ACC112 (cell line): ENCODE results near the gene FASLG.
"Not testable (repeated sequence)": the region's sequence is repeated elsewhere in the genome, so short reads cannot be mapped to it uniquely, and the experiment has no call there.

Experiments
- H2AFZ ChIP-seq: fragments of 200-600 bp; sonication (generic); one replicate; pipeline ENCODE4 v1.6.0; 2017; ENCODE audit warnings: antibody characterized with exemption, low read length; ENCODE audit not compliant: unreplicated experiment
- H3K27ac ChIP-seq: fragments of 200-600 bp; sonication (generic); 2 replicates; pipeline ENCODE4 v1.5.1; 2014; ENCODE audit warnings: low read depth, mild to moderate bottlenecking, antibody characterized with exemption, low read length, moderate library complexity
- H3K27me3 ChIP-seq: fragments of 200-600 bp; sonication (generic); 2 replicates; pipeline ENCODE4 v1.6.1; 2014; ENCODE audit warnings: mild to moderate bottlenecking, antibody characterized with exemption, low read length, moderate library complexity, mixed read lengths; ENCODE audit not compliant: insufficient read depth
- H3K36me3 ChIP-seq: fragments of 200-600 bp; sonication (generic); 2 replicates; pipeline ENCODE4 v1.6.1; 2016; ENCODE audit warnings: mild to moderate bottlenecking, antibody characterized with exemption, low read length, moderate library complexity, mixed read lengths; ENCODE audit not compliant: insufficient read depth
- H3K4me1 ChIP-seq: fragments of 200-600 bp; sonication (generic); one replicate; pipeline ENCODE4 v1.6.1; 2016; ENCODE audit warnings: low read length, mixed read lengths; ENCODE audit not compliant: insufficient read depth, unreplicated experiment, control insufficient read depth
- H3K4me3 ChIP-seq: fragments of 200-600 bp; sonication (generic); 2 replicates; pipeline ENCODE4 v1.5.1; 2014; ENCODE audit warnings: mild to moderate bottlenecking, low read depth, low read length
- H3K79me2 ChIP-seq: fragments of 200-600 bp; sonication (generic); one replicate; pipeline ENCODE4 v1.6.0; 2016; ENCODE audit warnings: low read length; ENCODE audit not compliant: control insufficient read depth, unreplicated experiment, insufficient read depth

FASLG gene, protein sequence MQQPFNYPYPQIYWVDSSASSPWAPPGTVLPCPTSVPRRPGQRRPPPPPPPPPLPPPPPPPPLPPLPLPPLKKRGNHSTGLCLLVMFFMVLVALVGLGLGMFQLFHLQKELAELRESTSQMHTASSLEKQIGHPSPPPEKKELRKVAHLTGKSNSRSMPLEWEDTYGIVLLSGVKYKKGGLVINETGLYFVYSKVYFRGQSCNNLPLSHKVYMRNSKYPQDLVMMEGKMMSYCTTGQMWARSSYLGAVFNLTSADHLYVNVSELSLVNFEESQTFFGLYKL

DNA sequence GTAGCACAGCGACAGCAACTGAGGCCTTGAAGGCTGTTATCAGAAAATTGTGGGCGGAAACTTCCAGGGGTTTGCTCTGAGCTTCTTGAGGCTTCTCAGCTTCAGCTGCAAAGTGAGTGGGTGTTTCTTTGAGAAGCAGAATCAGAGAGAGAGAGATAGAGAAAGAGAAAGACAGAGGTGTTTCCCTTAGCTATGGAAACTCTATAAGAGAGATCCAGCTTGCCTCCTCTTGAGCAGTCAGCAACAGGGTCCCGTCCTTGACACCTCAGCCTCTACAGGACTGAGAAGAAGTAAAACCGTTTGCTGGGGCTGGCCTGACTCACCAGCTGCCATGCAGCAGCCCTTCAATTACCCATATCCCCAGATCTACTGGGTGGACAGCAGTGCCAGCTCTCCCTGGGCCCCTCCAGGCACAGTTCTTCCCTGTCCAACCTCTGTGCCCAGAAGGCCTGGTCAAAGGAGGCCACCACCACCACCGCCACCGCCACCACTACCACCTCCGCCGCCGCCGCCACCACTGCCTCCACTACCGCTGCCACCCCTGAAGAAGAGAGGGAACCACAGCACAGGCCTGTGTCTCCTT, at the start of gene FASLG:
Gene FASLG (plus strand): TSS at position 233 of the 583 bp plus-strand sequence. CDS start 99 bp downstream, at position 332.
- H3K4me1 ChIP-seq = peaks cover 11% of the 10 kb centered on the region
- H3K27ac ChIP-seq = no peak within 1 kb of the TSS
- H3K4me3 ChIP-seq = no peak within 1 kb of the TSS
- H3K36me3 ChIP-seq = no peaks in the 10 kb centered on the region
- no peak within 1 kb of the TSS for H2AFZ ChIP-seq
- no peaks in the 10 kb centered on the region for H3K79me2 ChIP-seq
- no peaks in the 10 kb centered on the region for H3K27me3 ChIP-seq

DNA sequence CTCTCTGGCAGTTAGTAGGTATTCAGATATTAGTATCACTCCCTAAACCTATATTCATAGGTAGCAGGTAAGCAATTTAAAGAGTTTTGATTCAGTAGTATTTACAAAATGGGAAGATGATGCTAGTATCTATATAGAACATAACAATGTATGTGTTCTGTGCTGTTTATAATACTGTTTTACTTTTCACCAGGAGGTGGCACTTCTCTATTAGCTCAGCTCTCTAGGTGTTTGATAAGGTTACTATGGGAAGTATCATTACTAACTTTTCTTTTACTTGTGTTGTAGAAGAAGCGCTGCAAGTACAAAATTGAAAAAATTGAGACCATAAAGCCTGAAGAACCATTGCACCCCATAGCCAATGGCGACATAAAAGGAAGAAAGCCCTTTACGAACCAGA, 49.4 kb upstream of the FASLG start:
- Histone ChIP-seq H3K36me3 (peaks cover 8% of the 10 kb centered on the region), H2AFZ (no peak overlapping the region), H3K4me3 (no peak overlapping the region), H3K27me3 (no peaks in the 10 kb centered on the region), H3K79me2 (no peaks in the 10 kb centered on the region), H3K4me1 (peaks cover 6% of the 10 kb centered on the region), H3K27ac (no peak overlapping the region)

DNA sequence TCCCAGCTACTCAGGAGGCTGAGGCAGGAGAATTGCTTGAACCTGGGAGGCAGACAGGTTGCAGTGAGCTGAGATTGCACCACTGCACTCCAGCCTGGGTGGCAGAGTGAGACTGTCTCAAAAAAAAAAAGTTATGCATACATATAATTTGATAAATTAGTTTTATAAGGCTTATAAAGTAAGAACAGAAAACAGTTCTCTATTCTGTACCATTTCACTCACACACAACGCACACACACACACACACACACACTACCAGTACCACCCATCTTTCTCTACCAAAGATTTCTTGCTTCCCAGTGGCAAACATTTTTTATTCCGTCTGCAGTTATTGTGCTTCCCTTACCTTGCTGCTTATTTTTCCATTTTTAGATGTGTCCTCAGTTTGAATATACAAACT, 46.4 kb upstream of the FASLG start:
- peaks cover 1% of the 10 kb centered on the region for H3K4me1 ChIP-seq
- peaks cover 8% of the 10 kb centered on the region for H3K36me3 ChIP-seq
- H3K27ac ChIP-seq = no peak overlapping the region
- no peak overlapping the region for H3K4me3 ChIP-seq
- H3K79me2 ChIP-seq = no peaks in the 10 kb centered on the region
- H3K27me3 ChIP-seq = no peaks in the 10 kb centered on the region
- H2AFZ ChIP-seq = no peak overlapping the region

DNA sequence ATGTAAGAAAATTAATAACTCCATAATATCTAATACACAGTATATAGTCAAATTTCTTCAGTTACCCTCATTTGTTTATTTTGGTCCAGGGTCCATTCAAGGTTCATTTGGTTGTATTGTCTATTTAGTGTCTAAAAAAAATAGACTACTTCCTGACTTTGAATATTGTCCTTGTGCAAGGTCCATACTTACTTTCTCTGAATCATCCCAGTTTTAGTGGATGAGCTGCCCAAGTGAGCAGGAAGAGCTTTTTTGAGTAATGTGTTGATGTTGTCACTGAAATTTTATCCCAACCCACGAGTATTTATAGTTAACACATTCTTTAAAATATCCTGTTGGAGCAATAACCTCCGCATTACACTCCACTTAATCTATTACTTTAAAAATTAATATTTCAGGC, 45.6 kb upstream of the FASLG start:
- H3K4me1 ChIP-seq = no peaks in the 10 kb centered on the region
- H3K27me3 ChIP-seq = no peaks in the 10 kb centered on the region
- no peak overlapping the region for H3K27ac ChIP-seq
- no peak overlapping the region for H2AFZ ChIP-seq
- H3K4me3 ChIP-seq = no peak overlapping the region
- no peaks in the 10 kb centered on the region for H3K79me2 ChIP-seq
- H3K36me3 ChIP-seq = peaks cover 8% of the 10 kb centered on the region

DNA sequence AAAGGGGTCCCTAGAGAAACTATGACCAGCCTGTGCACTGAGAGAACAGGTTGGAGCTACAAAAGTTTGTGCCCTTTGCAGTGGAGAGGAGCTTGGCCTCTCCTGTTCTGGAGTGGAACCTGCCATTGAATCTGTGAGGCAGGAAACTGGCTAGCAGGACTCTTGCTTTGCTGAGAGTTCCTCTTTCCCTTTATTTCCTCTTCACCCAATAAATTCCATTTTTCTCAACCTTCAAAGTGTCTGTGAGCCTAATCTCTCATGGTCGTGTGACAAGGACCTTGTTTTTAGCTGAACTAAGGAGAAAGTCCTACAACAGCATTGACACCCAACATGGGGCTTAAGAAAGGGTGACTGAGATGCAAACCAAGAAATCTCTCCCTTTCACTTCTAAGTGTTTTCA, 42.7 kb upstream of the FASLG start:
- no peaks in the 10 kb centered on the region for H3K27me3 ChIP-seq
- H3K4me1 ChIP-seq = no peaks in the 10 kb centered on the region
- H3K79me2 ChIP-seq = no peaks in the 10 kb centered on the region
- no peaks in the 10 kb centered on the region for H3K36me3 ChIP-seq
- no peak overlapping the region for H3K27ac ChIP-seq
- H3K4me3 ChIP-seq = no peak overlapping the region
- H2AFZ ChIP-seq = no peak overlapping the region

DNA sequence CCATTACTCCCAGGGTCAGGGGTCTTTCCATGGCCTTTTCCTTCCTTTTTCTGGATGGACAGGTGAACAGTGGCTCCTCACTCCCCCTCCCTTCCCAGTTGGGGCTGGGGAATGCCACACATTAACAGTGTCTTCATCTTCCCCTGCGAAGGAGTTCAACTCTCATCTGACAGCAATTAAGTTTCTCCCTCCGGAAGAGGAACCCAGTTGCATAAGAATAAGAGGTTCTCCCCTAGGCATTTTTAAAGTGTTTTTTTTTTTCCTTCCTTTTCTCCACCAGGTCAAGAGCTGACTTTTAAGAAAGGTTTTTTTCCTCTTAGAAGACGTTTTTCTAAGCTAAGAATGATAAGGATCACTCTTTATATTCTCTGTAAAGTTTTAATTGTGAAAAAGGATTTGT, 42.3 kb upstream of the FASLG start:
- no peaks in the 10 kb centered on the region for H3K27me3 ChIP-seq
- H3K4me1 ChIP-seq = no peaks in the 10 kb centered on the region
- H3K36me3 ChIP-seq = no peaks in the 10 kb centered on the region
- no peak overlapping the region for H3K27ac ChIP-seq
- H3K4me3 ChIP-seq = no peak overlapping the region
- H2AFZ ChIP-seq = no peak overlapping the region
- no peaks in the 10 kb centered on the region for H3K79me2 ChIP-seq

DNA sequence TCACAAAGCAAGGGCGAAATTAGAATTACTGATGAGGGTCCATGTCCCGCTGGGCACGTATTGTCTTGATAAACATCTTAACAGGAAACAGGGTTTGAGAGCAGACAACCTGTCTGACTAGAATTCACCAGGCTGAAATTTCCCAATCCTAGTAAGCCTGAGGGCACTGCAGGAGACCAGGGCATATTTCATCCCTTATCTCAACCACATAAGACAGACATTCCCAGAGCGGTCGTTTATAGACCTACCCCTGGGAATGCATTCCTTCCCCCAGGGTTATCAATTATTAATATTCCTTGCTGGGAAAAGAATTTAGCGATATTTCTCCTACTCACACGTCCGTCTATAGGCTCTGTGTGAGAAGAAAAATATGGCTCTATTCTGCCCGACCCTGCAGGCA, 38.3 kb upstream of the FASLG start:
- not testable (repeated sequence) for H2AFZ ChIP-seq, H3K4me3 ChIP-seq, H3K79me2 ChIP-seq, H3K36me3 ChIP-seq, H3K27me3 ChIP-seq, H3K27ac ChIP-seq, H3K4me1 ChIP-seq

DNA sequence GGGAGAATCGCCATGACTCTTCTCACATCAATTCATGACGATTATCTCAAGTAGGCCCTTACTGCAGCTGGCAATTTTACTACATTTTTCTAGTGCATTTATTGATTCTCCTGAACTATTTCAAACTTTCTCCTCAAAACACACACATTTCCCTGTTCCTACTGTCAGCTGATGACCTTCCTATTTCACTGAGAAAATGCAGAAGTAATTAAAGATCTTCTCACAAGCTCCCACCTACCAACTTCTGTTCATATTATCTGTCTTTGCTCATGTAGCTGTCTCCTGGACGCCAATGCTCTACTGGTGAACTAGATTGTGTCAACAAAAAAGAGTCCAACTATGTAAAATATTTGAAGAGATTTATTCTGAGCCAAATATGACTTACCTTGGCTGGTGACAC, 36.4 kb upstream of the FASLG start:
- Histone ChIP-seq H3K79me2 (no peaks in the 10 kb centered on the region), H3K27ac (no peak overlapping the region)

DNA sequence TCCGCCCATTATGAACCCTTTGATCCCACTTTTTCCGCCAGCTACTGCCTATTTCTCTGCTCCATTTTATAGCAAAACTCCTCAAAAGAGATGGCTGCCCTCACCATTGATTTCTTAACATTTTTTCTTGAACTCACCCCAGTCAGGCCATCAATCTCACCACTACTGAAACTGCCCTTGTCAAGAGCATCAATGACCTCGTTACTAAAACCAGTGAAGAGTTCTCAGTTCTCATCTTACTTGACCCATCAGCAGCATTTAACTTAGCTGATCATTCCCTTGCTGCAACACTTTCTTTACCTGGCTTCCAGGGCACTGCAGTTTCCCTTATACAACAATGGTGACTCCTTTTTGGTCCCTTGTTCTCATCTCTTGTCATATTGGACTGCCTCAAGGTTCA, 35.2 kb upstream of the FASLG start:
- H3K36me3 ChIP-seq = no peaks in the 10 kb centered on the region
- no peak overlapping the region for H3K27ac ChIP-seq
- H3K4me1 ChIP-seq = no peaks in the 10 kb centered on the region
- no peak overlapping the region for H2AFZ ChIP-seq
- no peaks in the 10 kb centered on the region for H3K79me2 ChIP-seq
- H3K27me3 ChIP-seq = no peaks in the 10 kb centered on the region
- H3K4me3 ChIP-seq = no peak overlapping the region

More for the DNA sequence above, 36.4 kb upstream of the FASLG start:
- Histone ChIP-seq H3K36me3 (no peaks in the 10 kb centered on the region), H3K4me1 (no peaks in the 10 kb centered on the region), H2AFZ (no peak overlapping the region), H3K27me3 (no peaks in the 10 kb centered on the region), H3K4me3 (no peak overlapping the region)

DNA sequence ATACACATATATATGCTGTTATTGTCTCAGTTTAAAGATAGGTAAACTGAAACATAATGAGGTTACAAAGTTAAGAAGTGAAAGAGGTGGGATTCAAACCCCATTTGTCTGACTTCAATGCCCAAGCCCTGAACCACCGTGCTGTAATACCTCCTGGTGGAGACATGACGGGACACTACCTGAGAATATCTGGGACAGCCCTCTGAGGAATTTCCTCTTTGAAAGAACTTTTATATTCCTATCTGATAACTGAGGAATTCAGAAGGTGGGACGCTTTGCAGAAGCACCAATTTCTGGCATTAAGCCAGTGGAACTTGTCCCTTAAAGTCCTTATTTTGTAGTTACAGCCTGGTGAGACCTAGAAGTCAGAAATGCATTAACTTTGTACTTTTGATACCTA, 32.1 kb upstream of the FASLG start:
- H3K36me3 ChIP-seq = no peaks in the 10 kb centered on the region
- H3K79me2 ChIP-seq = no peaks in the 10 kb centered on the region
- no peak overlapping the region for H3K27ac ChIP-seq
- H3K4me1 ChIP-seq = peaks cover 19% of the 10 kb centered on the region
- no peak overlapping the region for H3K4me3 ChIP-seq
- no peaks in the 10 kb centered on the region for H3K27me3 ChIP-seq
- no peak overlapping the region for H2AFZ ChIP-seq

DNA sequence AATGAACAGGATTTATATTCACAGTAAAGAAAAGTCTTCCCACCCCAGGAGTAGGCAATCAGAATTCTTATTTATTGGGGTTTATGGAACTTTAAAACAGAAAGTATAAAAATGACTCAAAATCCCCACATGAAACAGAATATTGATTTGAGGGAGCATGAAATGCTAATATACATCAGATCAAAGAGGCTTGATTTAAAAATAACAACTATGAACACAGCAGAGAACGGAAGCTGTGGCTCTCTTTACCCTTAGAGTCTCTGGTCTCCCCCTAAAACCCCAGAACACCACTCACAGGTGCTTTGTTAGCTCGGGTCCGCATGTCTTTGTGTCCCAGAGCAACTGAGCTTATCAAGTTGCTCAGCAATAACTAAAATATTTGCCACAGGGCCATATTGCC, 31.2 kb upstream of the FASLG start:
- peak overlapping the region; percentile 23 for H2AFZ ChIP-seq
- H3K27me3 ChIP-seq = no peaks in the 10 kb centered on the region
- H3K79me2 ChIP-seq = no peaks in the 10 kb centered on the region
- H3K4me3 ChIP-seq = no peak overlapping the region
- peaks cover 19% of the 10 kb centered on the region for H3K4me1 ChIP-seq
- peaks cover 4% of the 10 kb centered on the region; the same call in 1 of the 2 replicates for H3K36me3 ChIP-seq
- H3K27ac ChIP-seq = no peak overlapping the region
